HepG2 (cell line): Measurements from ENCODE around the gene NLE1. TPM values are rescaled to one million over a fixed set of nuclear protein-coding genes. Genes with fewer than 3 reads are reported as not detected.

Source experiments
- ATAC-seq: fragments of 200-7000 bp; cut with Tn5 transposase; 3 replicates; pipeline ENCODE4 v1.9.1; 2020; ENCODE audit warnings: mild to moderate bottlenecking, moderate library complexity
- BruUV-seq: library from RNA; stranded (reverse); fragments of 400-500 nt; replicated peaks from 2 replicates; lab custom pipeline; 2021; lab: Mats Ljungman, UMichigan
- CTCF ChIA-PET: fragments of 300-600 bp; formaldehyde crosslinking; extraction: SDS; loops from one replicate; lab custom pipeline; 2021; ENCODE audit warnings: low total read pairs, inconsistent platforms, low intra/inter-chr PET ratio; lab: Yijun Ruan, JAX
- POLR2A ChIA-PET: fragments of 350-600 bp; sonication (Branson Sonifier 250); formaldehyde crosslinking; loops from one replicate; lab custom pipeline; 2020; ENCODE audit warnings: antibody characterized with exemption, inconsistent platforms; lab: Yijun Ruan, JAX
- DNase-seq: peaks from one replicate; pipeline ENCODE4 v3.0.0-alpha.2; 2015; ENCODE audit warnings: low spot score
- FAIRE-seq: peaks from 3 replicates; lab custom pipeline; 2011; peaks lifted over from hg19 to GRCh38; lab: Jason Lieb, UNC
- H2AFZ ChIP-seq: one replicate; pipeline ENCODE4 v1.6.1; 2011; ENCODE audit warnings: low read length, inconsistent platforms
- H3K27ac ChIP-seq: fragments of 300-600 bp; 3 replicates; pipeline ENCODE4 v1.8.0; 2011; ENCODE audit warnings: mixed run types, mild to moderate bottlenecking, mixed read lengths, low read length, inconsistent platforms; ENCODE audit not compliant: insufficient read depth; ENCODE audit errors: extremely low read length
- H3K27me3 ChIP-seq, 2 experiments: fragments of 200-600 bp in 1 of 2; 2 replicates in 1 of 2; 3 replicates in 1 of 2; pipeline versions ENCODE4 v1.6.0 to v1.8.0; 2011; ENCODE audit warnings: low read length in 2 of 2, mild to moderate bottlenecking in 2 of 2, moderate library complexity in 2 of 2, inconsistent platforms in 1 of 2; ENCODE audit not compliant: insufficient read depth in 2 of 2, control insufficient read depth in 1 of 2
- H3K36me3 ChIP-seq, 2 experiments: fragments of 200-600 bp in 1 of 2; replicated peaks in 1 of 2; 2 replicates in 1 of 2; 3 replicates in 1 of 2; pipeline versions ENCODE4 v1.5.1 to v1.8.0; 2011; ENCODE audit warnings: low read length in 2 of 2, inconsistent platforms in 1 of 2; ENCODE audit not compliant: insufficient read depth in 2 of 2, control insufficient read depth in 1 of 2
- H3K4me1 ChIP-seq: 2 replicates; pipeline ENCODE4 v1.5.1; 2012; ENCODE audit warnings: low read length, inconsistent platforms; ENCODE audit not compliant: insufficient read depth
- H3K4me2 ChIP-seq: 2 replicates; pipeline ENCODE4 v1.6.0; 2011; ENCODE audit warnings: low read depth, low read length, inconsistent platforms
- H3K4me3 ChIP-seq, 3 experiments: fragments of 200-600 bp in 1 of 3; sonication (generic), shearing (Covaris generic) in 1 of 3; replicated peaks in 1 of 3; 2 replicates each; pipeline ENCODE4 v1.5.1; 2011 to 2016; ENCODE audit warnings: low read length in 3 of 3, inconsistent platforms in 2 of 3, low read depth in 2 of 3, mild to moderate bottlenecking in 2 of 3, control low read depth in 1 of 3, mixed read lengths in 1 of 3; ENCODE audit not compliant: insufficient read depth in 1 of 3
- H3K79me2 ChIP-seq: one replicate; pipeline ENCODE4 v1.6.1; 2011; ENCODE audit warnings: low read length, inconsistent platforms; ENCODE audit not compliant: insufficient read depth
- H3K9ac ChIP-seq: 2 replicates; pipeline ENCODE4 v1.6.0; 2011; ENCODE audit warnings: mild to moderate bottlenecking, low read depth, low read length, inconsistent platforms; ENCODE audit not compliant: insufficient read depth
- H3K9me3 ChIP-seq: 2 replicates; pipeline ENCODE4 v1.5.1; 2012; ENCODE audit warnings: mild to moderate bottlenecking, low read length
- H4K20me1 ChIP-seq: 2 replicates; pipeline ENCODE4 v1.6.0; 2011; ENCODE audit warnings: inconsistent platforms, mild to moderate bottlenecking, low read length, moderate library complexity; ENCODE audit not compliant: insufficient read depth
- DNMT3B ChIP-seq: conservative IDR thresholded peaks from 2 replicates; pipeline ENCODE4 v1.6.1; 2016; ENCODE audit warnings: missing biosample characterization, control low read depth
- EP300 ChIP-seq, 3 experiments: sonication (generic) in 1 of 3; formaldehyde crosslinking in 1 of 3; IDR thresholded peaks; 2 replicates each; pipeline versions ENCODE4 v1.5.1 to v1.6.1; 2011 to 2020; ENCODE audit warnings: low read depth in 2 of 3, low read length in 2 of 3, borderline replicate concordance in 1 of 3, improper control_type of control experiment in 1 of 3, mild to moderate bottlenecking in 1 of 3, missing genetic modification reagents in 1 of 3, moderate library complexity in 1 of 3
- FOXK1 ChIP-seq: sonication (generic); formaldehyde crosslinking; IDR thresholded peaks from 2 replicates; pipeline ENCODE4 v1.4.0; 2020; ENCODE audit warnings: low read depth, missing genetic modification reagents, borderline replicate concordance
- FOXM1 ChIP-seq: sonication (generic); formaldehyde crosslinking; IDR thresholded peaks from 2 replicates; pipeline ENCODE4 v1.5.0; 2020; ENCODE audit warnings: missing genetic modification reagents
- HMG20B ChIP-seq: conservative IDR thresholded peaks from 2 replicates; pipeline ENCODE4 v1.6.1; 2016; ENCODE audit warnings: missing genetic modification reagents, missing compliant biosample characterization
- IRF2 ChIP-seq: IDR thresholded peaks from 2 replicates; pipeline ENCODE4 v1.6.1; 2018; ENCODE audit warnings: missing genetic modification reagents, missing compliant biosample characterization
- KDM6A ChIP-seq: IDR thresholded peaks from 2 replicates; pipeline ENCODE4 v1.6.1; 2016; ENCODE audit warnings: low read depth
- MTA3 ChIP-seq: sonication (generic); formaldehyde crosslinking; IDR thresholded peaks from 2 replicates; pipeline ENCODE4 v1.4.0; 2020; ENCODE audit warnings: missing genetic modification reagents
- MTF2 ChIP-seq: sonication (generic); formaldehyde crosslinking; IDR thresholded peaks from 2 replicates; pipeline ENCODE4 v1.5.0; 2020; ENCODE audit warnings: missing genetic modification reagents, borderline replicate concordance
- SMC3 ChIP-seq: IDR thresholded peaks from 2 replicates; pipeline ENCODE4 v1.6.1; 2011; ENCODE audit warnings: low read length, improper control_type of control experiment
- SP140L ChIP-seq: sonication (generic); formaldehyde crosslinking; IDR thresholded peaks from 2 replicates; pipeline ENCODE4 v1.4.0; 2020; ENCODE audit warnings: missing genetic modification reagents, borderline replicate concordance
- ZNF33B ChIP-seq: sonication (generic); formaldehyde crosslinking; IDR thresholded peaks from 2 replicates; pipeline ENCODE4 v1.5.1; 2020; ENCODE audit warnings: mild to moderate bottlenecking, missing genetic modification reagents
- ZNF546 ChIP-seq: sonication (generic); formaldehyde crosslinking; conservative IDR thresholded peaks from 2 replicates; pipeline ENCODE4 v1.8.1; 2023; ENCODE audit warnings: mild to moderate bottlenecking, missing genetic modification reagents
- WGBS: methylation state at CpG from one replicate; pipeline ENCODE4 v1.1.6; 2017; ENCODE audit warnings: low lambda C conversion rate; 5-methylcytosine and 5-hydroxymethylcytosine counted together
- in situ Hi-C: cut with HindIII; loops from 2 replicates; pipeline ENCODE4 v1.10.0; 2017; ENCODE audit warnings: low pct_unique_long_range_greater_than_20kb; ENCODE audit not compliant: extremely low pct_ligation_motif_present
- intact Hi-C: fragments of 100-400 bp; cut with micrococcal nuclease; formaldehyde crosslinking; loops from one replicate; pipeline ENCODE4 v1.10.0; 2022; ENCODE audit not compliant: unreplicated experiment
- polyA plus RNA-seq, 8 experiments: library from polyadenylated mRNA; depleted of rRNA in 3 of 8; stranded (reverse) in 7 of 8; unstranded in 1 of 8; fragments of >200 nt; fragmentation: Illumina TruSeq in 4 of 8; extraction: Trizol in 4 of 8; gene quantifications; 2 replicates each; pipeline versions ENCODE4 v1.2.1 to v1.2.3, GENCODE V29; 2011 to 2016; ENCODE audit warnings: low read depth in 4 of 8, missing spikeins in 1 of 8, mixed read lengths in 1 of 8; ENCODE audit not compliant: insufficient read depth in 1 of 8
- total RNA-seq, 5 experiments: library from RNA; depleted of rRNA; stranded (reverse); fragments of >200 nt; fragmentation: Illumina TruSeq; extraction: Trizol; gene quantifications; 2 replicates each; pipeline ENCODE4 v1.2.3, GENCODE V29; 2016; ENCODE audit warnings: low read depth in 1 of 5
- TF ChIP-seq, protein P1 (sequence below): sonication (generic); formaldehyde crosslinking; IDR thresholded peaks from 2 replicates; pipeline ENCODE4 v1.4.0; 2020; ENCODE audit warnings: missing genetic modification reagents, borderline replicate concordance
- TF ChIP-seq, protein P2 (sequence below): sonication (generic); formaldehyde crosslinking; conservative IDR thresholded peaks from 2 replicates; pipeline ENCODE4 v1.4.0; 2020; ENCODE audit warnings: missing genetic modification reagents
- TF ChIP-seq, protein P3 (sequence below): sonication (generic); formaldehyde crosslinking; IDR thresholded peaks from 2 replicates; pipeline ENCODE4 v1.4.0; 2020; ENCODE audit warnings: missing genetic modification reagents

Gene NLE1
- total and polyA plus RNA-seq, 2 of the 13 experiments (the other 11 are each of a cell fraction or from before 2014, with no cell fraction given): 20.3 to 34.5 TPM

DNA sequence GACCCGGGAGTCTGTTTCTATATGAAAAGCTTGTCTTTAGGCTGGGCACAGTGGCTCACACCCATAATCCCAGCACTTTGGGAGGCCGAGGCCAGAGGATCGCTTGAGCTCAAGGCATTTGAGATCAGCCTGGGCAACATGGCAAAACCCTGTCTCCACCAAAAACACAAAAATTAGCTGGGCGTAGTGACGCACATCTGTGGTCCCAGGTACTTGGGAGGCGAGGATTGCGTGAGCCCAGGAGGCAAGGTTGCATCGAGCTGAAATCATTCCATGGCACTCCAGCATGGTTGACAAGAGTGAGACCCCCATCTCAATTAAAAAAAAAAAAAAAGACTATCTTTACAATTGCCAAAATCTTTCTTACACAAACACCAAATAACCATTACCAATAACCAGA lies 55.9 kb downstream of the NLE1 start:
- POLR2A ChIA-PET: interaction anchor here (2.0 kb wide), 1 partner anchor 23 kb away, joined by 15 read pairs; the partner anchor contains the start of gene RFFL
- Histone ChIP-seq H3K4me3 (peak overlapping the region in 1 of 3 experiments; percentile 18; a peak in 1 of 6 replicates), H3K9ac (no peak overlapping the region), H3K27ac (no peak overlapping the region), H2AFZ (no peak overlapping the region), H3K27me3 (no peaks in the 10 kb centered on the region), H3K9me3 (no peaks in the 10 kb centered on the region), H3K4me2 (peak overlapping the region; percentile 82; the same call in 1 of the 2 replicates), H3K4me1 (peaks cover 72% of the 10 kb centered on the region), H3K36me3 (no peaks in the 10 kb centered on the region; a peak in 1 of 5 replicates), H4K20me1 (no peaks in the 10 kb centered on the region), H3K79me2 (peaks cover 68% of the 10 kb centered on the region)
- CTCF ChIA-PET: no interaction called here
- WGBS: 97% methylated on average over 8 of the region's 8 CpGs
- intact Hi-C loops (loop anchor here (5.0 kb wide), 1 partner anchor 64 kb away; no protein-coding TSS in a partner anchor), in situ Hi-C loops (no loop called here)
- no TSS peak for BruUV-seq
- DNase-seq: no peak
- ATAC-seq: no peak
- FAIRE-seq: no peak
- TF ChIP-seq FOXK1 (CRISPR knock-in tag) (no peak), ZNF33B (CRISPR knock-in tag) (no peak), IRF2 (CRISPR knock-in tag) (no peak), MTF2 (CRISPR knock-in tag) (no peak), ZNF546 (CRISPR knock-in tag) (no peak), DNMT3B (no peak), SP140L (no peak), FOXM1 (CRISPR knock-in tag) (no peak), MTA3 (CRISPR knock-in tag) (no peak), EP300 (IDR thresholded peaks at IDR 0.05; ENCODE audit: low read depth in 2 of 2, low read length in 2 of 2) (no peak), EP300 (CRISPR knock-in tag; IDR thresholded peaks at IDR 0.05; ENCODE audit: borderline replicate concordance) (no peak), KDM6A (CRISPR knock-in tag) (no peak), HMG20B (no peak), SMC3 (no peak)
- TF ChIP-seq, protein P1, sequence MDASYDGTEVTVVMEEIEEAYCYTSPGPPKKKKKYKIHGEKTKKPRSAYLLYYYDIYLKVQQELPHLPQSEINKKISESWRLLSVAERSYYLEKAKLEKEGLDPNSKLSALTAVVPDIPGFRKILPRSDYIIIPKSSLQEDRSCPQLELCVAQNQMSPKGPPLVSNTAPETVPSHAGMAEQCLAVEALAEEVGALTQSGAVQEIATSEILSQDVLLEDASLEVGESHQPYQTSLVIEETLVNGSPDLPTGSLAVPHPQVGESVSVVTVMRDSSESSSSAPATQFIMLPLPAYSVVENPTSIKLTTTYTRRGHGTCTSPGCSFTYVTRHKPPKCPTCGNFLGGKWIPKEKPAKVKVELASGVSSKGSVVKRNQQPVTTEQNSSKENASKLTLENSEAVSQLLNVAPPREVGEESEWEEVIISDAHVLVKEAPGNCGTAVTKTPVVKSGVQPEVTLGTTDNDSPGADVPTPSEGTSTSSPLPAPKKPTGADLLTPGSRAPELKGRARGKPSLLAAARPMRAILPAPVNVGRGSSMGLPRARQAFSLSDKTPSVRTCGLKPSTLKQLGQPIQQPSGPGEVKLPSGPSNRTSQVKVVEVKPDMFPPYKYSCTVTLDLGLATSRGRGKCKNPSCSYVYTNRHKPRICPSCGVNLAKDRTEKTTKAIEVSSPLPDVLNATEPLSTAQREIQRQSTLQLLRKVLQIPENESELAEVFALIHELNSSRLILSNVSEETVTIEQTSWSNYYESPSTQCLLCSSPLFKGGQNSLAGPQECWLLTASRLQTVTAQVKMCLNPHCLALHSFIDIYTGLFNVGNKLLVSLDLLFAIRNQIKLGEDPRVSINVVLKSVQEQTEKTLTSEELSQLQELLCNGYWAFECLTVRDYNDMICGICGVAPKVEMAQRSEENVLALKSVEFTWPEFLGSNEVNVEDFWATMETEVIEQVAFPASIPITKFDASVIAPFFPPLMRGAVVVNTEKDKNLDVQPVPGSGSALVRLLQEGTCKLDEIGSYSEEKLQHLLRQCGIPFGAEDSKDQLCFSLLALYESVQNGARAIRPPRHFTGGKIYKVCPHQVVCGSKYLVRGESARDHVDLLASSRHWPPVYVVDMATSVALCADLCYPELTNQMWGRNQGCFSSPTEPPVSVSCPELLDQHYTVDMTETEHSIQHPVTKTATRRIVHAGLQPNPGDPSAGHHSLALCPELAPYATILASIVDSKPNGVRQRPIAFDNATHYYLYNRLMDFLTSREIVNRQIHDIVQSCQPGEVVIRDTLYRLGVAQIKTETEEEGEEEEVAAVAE (CRISPR knock-in tag): no peak
- TF ChIP-seq, protein P2, sequence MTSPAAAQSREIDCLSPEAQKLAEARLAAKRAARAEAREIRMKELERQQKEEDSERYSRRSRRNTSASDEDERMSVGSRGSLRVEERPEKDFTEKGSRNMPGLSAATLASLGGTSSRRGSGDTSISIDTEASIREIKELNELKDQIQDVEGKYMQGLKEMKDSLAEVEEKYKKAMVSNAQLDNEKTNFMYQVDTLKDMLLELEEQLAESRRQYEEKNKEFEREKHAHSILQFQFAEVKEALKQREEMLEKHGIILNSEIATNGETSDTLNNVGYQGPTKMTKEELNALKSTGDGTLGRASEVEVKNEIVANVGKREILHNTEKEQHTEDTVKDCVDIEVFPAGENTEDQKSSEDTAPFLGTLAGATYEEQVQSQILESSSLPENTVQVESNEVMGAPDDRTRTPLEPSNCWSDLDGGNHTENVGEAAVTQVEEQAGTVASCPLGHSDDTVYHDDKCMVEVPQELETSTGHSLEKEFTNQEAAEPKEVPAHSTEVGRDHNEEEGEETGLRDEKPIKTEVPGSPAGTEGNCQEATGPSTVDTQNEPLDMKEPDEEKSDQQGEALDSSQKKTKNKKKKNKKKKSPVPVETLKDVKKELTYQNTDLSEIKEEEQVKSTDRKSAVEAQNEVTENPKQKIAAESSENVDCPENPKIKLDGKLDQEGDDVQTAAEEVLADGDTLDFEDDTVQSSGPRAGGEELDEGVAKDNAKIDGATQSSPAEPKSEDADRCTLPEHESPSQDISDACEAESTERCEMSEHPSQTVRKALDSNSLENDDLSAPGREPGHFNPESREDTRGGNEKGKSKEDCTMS (CRISPR knock-in tag): no peak
- TF ChIP-seq, protein P3, sequence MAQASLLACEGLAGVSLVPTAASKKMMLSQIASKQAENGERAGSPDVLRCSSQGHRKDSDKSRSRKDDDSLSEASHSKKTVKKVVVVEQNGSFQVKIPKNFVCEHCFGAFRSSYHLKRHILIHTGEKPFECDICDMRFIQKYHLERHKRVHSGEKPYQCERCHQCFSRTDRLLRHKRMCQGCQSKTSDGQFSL: no peak
